Keratinocyte (primary cell): ENCODE data around the gene ROPN1. TPM values are rescaled to one million over a fixed set of nuclear protein-coding genes. Genes with fewer than 3 reads are reported as not detected.

Source experiments
- DNase-seq: peaks from one replicate; pipeline ENCODE4 v3.0.0-alpha.2; 2011; ENCODE audit warnings: low read depth, missing footprints, low spot score
- FAIRE-seq: peaks from 2 replicates; lab custom pipeline; 2011; peaks lifted over from hg19 to GRCh38; lab: Jason Lieb, UNC
- H2AFZ ChIP-seq: 2 replicates; pipeline ENCODE4 v1.6.0; 2012; ENCODE audit warnings: low read length, control low read depth, inconsistent platforms; ENCODE audit not compliant: control insufficient read depth
- H3K27ac ChIP-seq: 2 replicates; pipeline ENCODE4 v1.5.1; 2011; ENCODE audit warnings: low read length; ENCODE audit not compliant: control insufficient read depth, insufficient read depth
- H3K27me3 ChIP-seq: 3 replicates; pipeline ENCODE4 v1.6.0; 2011; ENCODE audit warnings: low read length; ENCODE audit not compliant: control insufficient read depth, insufficient read depth; ENCODE audit errors: extremely low read depth
- H3K36me3 ChIP-seq, 2 experiments: 2 replicates in 1 of 2; 3 replicates in 1 of 2; pipeline ENCODE4 v1.5.1; 2011; ENCODE audit warnings: low read length in 2 of 2, mild to moderate bottlenecking in 1 of 2; ENCODE audit not compliant: control insufficient read depth in 2 of 2, insufficient read depth in 2 of 2; ENCODE audit errors: extremely low read depth in 1 of 2
- H3K4me1 ChIP-seq: 3 replicates; pipeline ENCODE4 v1.5.1; 2011; ENCODE audit warnings: low read length; ENCODE audit not compliant: control insufficient read depth, insufficient read depth; ENCODE audit errors: extremely low read depth
- H3K4me2 ChIP-seq: 3 replicates; pipeline ENCODE4 v1.6.0; 2011; ENCODE audit warnings: low read depth, low read length; ENCODE audit not compliant: control insufficient read depth, insufficient read depth; ENCODE audit errors: extremely low read depth
- H3K4me3 ChIP-seq, 3 experiments: fragments of 200-600 bp in 1 of 3; sonication (generic) in 1 of 3; 2 replicates in 2 of 3; 3 replicates in 1 of 3; pipeline ENCODE4 v1.5.1; 2011 to 2016; ENCODE audit warnings: low read length in 3 of 3, mild to moderate bottlenecking in 3 of 3, control low read depth in 2 of 3, inconsistent platforms in 1 of 3, low read depth in 1 of 3, mixed read lengths in 1 of 3, mixed run types in 1 of 3, moderate library complexity in 1 of 3; ENCODE audit not compliant: control insufficient read depth in 2 of 3, insufficient read depth in 2 of 3; ENCODE audit errors: extremely low read depth in 1 of 3
- H3K79me2 ChIP-seq: 2 replicates; pipeline ENCODE4 v1.6.0; 2012; ENCODE audit warnings: low read length; ENCODE audit not compliant: control insufficient read depth, insufficient read depth
- H3K9ac ChIP-seq: 3 replicates; pipeline ENCODE4 v1.6.0; 2011; ENCODE audit warnings: low read length; ENCODE audit not compliant: control insufficient read depth, insufficient read depth; ENCODE audit errors: extremely low read depth
- H3K9me1 ChIP-seq: 3 replicates; pipeline ENCODE4 v1.6.0; 2011; ENCODE audit warnings: low read length; ENCODE audit not compliant: control insufficient read depth, insufficient read depth; ENCODE audit errors: extremely low read depth
- H3K9me3 ChIP-seq: 2 replicates; pipeline ENCODE4 v1.5.1; 2012; ENCODE audit warnings: low read depth, low read length; ENCODE audit not compliant: control insufficient read depth
- H4K20me1 ChIP-seq: 3 replicates; pipeline ENCODE4 v1.6.0; 2011; ENCODE audit warnings: low read length; ENCODE audit not compliant: control insufficient read depth, insufficient read depth; ENCODE audit errors: extremely low read depth
- CTCF ChIP-seq, 3 experiments: IDR thresholded peaks in 1 of 3; conservative IDR thresholded peaks in 1 of 3; optimal IDR thresholded peaks in 1 of 3; 2 replicates in 2 of 3; 3 replicates in 1 of 3; pipeline versions ENCODE3 to v1.5.1; 2011; ENCODE audit warnings: low read length in 3 of 3, mild to moderate bottlenecking in 3 of 3, moderate library complexity in 2 of 3, control low read depth in 1 of 3, inconsistent platforms in 1 of 3; ENCODE audit not compliant: insufficient read depth in 2 of 3; ENCODE audit errors: extremely low read depth in 1 of 3
- EZH2 ChIP-seq: IDR thresholded peaks from one replicate; pipeline ENCODE4 v1.6.1; 2012; ENCODE audit warnings: inconsistent platforms, mild to moderate bottlenecking, low read length, moderate library complexity
- dilution Hi-C: fragments of 300-500 bp; cut with MboI; formaldehyde crosslinking; loops from one replicate; pipeline ENCODE4 v1.7.0; 2020; ENCODE audit warnings: low sequenced_read_pairs; ENCODE audit not compliant: extremely low pct_ligation_motif_present
- polyA plus RNA-seq, 5 experiments: library from polyadenylated mRNA; depleted of rRNA in 3 of 5; stranded (reverse) in 3 of 5; stranded (forward) in 1 of 5; unstranded in 1 of 5; fragments of >200 nt; gene quantifications; 1 replicate in 1 of 5; 2 replicates in 3 of 5; 3 replicates in 1 of 5; pipeline versions ENCODE4 v1.2.1 to v1.2.3, GENCODE V29; 2011 to 2012; ENCODE audit warnings: missing spikeins in 2 of 5, low read depth in 1 of 5, low replicate concordance in 1 of 5

Gene ROPN1
- polyA plus RNA-seq, 1 donor (not counting 4 experiments of a cell fraction or from before 2014, with no cell fraction given), result 0.62 TPM

- no peak overlapping the region for H3K27ac ChIP-seq
- no peak overlapping the region for H2AFZ ChIP-seq
- no peak overlapping the region for H3K9ac ChIP-seq
- no peaks in the 10 kb centered on the region for H4K20me1 ChIP-seq
- no peaks in the 10 kb centered on the region for H3K79me2 ChIP-seq
- H3K4me1 ChIP-seq, result no peaks in the 10 kb centered on the region
- H3K9me3 ChIP-seq, result no peaks in the 10 kb centered on the region
- no peak for TF ChIP-seq EZH2
- no peak for TF ChIP-seq CTCF (optimal IDR thresholded peaks at IDR 0.05 in 1 of 3, IDR thresholded peaks at IDR 0.05 in 1 of 3, conservative IDR thresholded peaks at IDR 0.05 in 1 of 3; ENCODE audit: extremely low read depth in 1 of 3, insufficient read depth in 2 of 3, low read length in 3 of 3)
- dilution Hi-C loops, result no loop called here
- H3K36me3 ChIP-seq, result peaks cover 0 to 3% of the 10 kb centered on the region in 2 experiments
- H3K4me2 ChIP-seq, result no peak overlapping the region
- no peak overlapping the region for H3K4me3 ChIP-seq
- FAIRE-seq (no peak), DNase-seq (no peak)
- no peaks in the 10 kb centered on the region for H3K9me1 ChIP-seq
- no peaks in the 10 kb centered on the region for H3K27me3 ChIP-seq
Measured at GRCh38 chr3:123941542-123941941, 50.4 kb downstream of the ROPN1 start.

DNA sequence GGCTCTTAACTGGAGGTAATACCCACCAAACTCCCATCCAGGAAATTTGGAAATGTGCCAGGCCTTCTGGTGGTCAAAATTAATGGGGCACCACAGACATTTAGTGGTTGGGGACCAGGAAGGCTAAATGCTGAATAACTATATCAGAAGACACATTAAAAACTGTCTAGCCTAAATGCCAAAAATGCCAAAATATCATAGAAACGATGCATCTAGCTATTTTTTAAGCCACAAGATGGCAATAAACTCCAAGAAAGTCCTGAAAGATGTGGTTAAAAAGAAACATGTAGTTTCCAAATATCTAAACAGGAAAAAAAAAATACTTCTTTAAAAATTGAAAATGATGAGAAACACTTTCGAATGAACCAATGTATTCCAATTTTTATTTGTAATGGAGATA, 50.8 kb downstream of the ROPN1 start:
- no peak for FAIRE-seq
- no peaks in the 10 kb centered on the region for H3K79me2 ChIP-seq
- no peaks in the 10 kb centered on the region for H4K20me1 ChIP-seq
- no peaks in the 10 kb centered on the region for H3K9me1 ChIP-seq
- peaks cover 0 to 3% of the 10 kb centered on the region in 2 experiments for H3K36me3 ChIP-seq
- dilution Hi-C loops, result no loop called here
- no peak overlapping the region for H3K4me3 ChIP-seq
- H3K4me1 ChIP-seq, result no peaks in the 10 kb centered on the region
- H3K4me2 ChIP-seq, result no peak overlapping the region
- H3K9me3 ChIP-seq, result no peaks in the 10 kb centered on the region
- no peak for TF ChIP-seq EZH2
- no peak for TF ChIP-seq CTCF (optimal IDR thresholded peaks at IDR 0.05 in 1 of 3, IDR thresholded peaks at IDR 0.05 in 1 of 3, conservative IDR thresholded peaks at IDR 0.05 in 1 of 3; ENCODE audit: extremely low read depth in 1 of 3, insufficient read depth in 2 of 3, low read length in 3 of 3)
- no peak overlapping the region for H2AFZ ChIP-seq
- no peak overlapping the region for H3K27ac ChIP-seq
- no peak overlapping the region for H3K9ac ChIP-seq
- H3K27me3 ChIP-seq, result no peaks in the 10 kb centered on the region
- no peak for DNase-seq
